HepG2 (cell line): ENCODE results near the gene SAP30. TPM values are rescaled to one million over a fixed set of nuclear protein-coding genes. Genes with fewer than 3 reads are reported as not detected.
A peak's percentile ranks its signal among the peaks of the same experiment; 100 is the strongest.

ENCODE experiments used
- HBP1 ChIP-seq: IDR thresholded peaks from 2 replicates; pipeline ENCODE4 v1.6.1; 2016; ENCODE audit warnings: low read depth, control low read depth
- IKZF5 ChIP-seq: IDR thresholded peaks from 2 replicates; pipeline ENCODE4 v1.6.1; 2018; ENCODE audit warnings: missing genetic modification reagents, mild to moderate bottlenecking, missing compliant biosample characterization
- JUNB ChIP-seq: sonication (generic); formaldehyde crosslinking; IDR thresholded peaks from 2 replicates; pipeline ENCODE4 v1.8.0; 2022; ENCODE audit warnings: missing genetic modification reagents, mild to moderate bottlenecking, borderline replicate concordance
- POLR2AphosphoS5 ChIP-seq: IDR thresholded peaks from 2 replicates; pipeline ENCODE4 v1.6.1; 2012; ENCODE audit warnings: low read depth, low read length
- RARG ChIP-seq: sonication (generic); formaldehyde crosslinking; IDR thresholded peaks from 2 replicates; pipeline ENCODE4 v1.4.0; 2020; ENCODE audit warnings: low read depth, mild to moderate bottlenecking, missing genetic modification reagents
- SIX1 ChIP-seq: sonication (generic); formaldehyde crosslinking; IDR thresholded peaks from 2 replicates; pipeline ENCODE4 v1.4.0; 2020; ENCODE audit warnings: missing genetic modification reagents, borderline replicate concordance
- TCF7 ChIP-seq: sonication (generic); IDR thresholded peaks from 2 replicates; pipeline ENCODE4 v1.6.1; 2016; ENCODE audit warnings: antibody characterized with exemption, low read depth
- TFDP1 ChIP-seq: IDR thresholded peaks from 2 replicates; pipeline ENCODE4 v1.6.1; 2016; ENCODE audit warnings: missing compliant biosample characterization, missing genetic modification reagents, borderline replicate concordance
- THAP8 ChIP-seq: sonication (generic); formaldehyde crosslinking; IDR thresholded peaks from 2 replicates; pipeline ENCODE4 v1.5.1; 2020; ENCODE audit warnings: missing genetic modification reagents, mild to moderate bottlenecking, borderline replicate concordance
- THRA ChIP-seq: sonication (generic); formaldehyde crosslinking; IDR thresholded peaks from 2 replicates; pipeline ENCODE4 v1.4.0; 2020; ENCODE audit warnings: missing genetic modification reagents, borderline replicate concordance
- XBP1 ChIP-seq: sonication (generic); formaldehyde crosslinking; IDR thresholded peaks from 2 replicates; pipeline ENCODE4 v1.5.0; 2020; ENCODE audit warnings: missing genetic modification reagents
- ZMYM3 ChIP-seq: sonication (generic); formaldehyde crosslinking; IDR thresholded peaks from 2 replicates; pipeline ENCODE4 v1.5.1; 2020; ENCODE audit warnings: mild to moderate bottlenecking, missing genetic modification reagents
- ZNF318 ChIP-seq: sonication (generic); formaldehyde crosslinking; IDR thresholded peaks from 2 replicates; pipeline ENCODE4 v1.4.0; 2020; ENCODE audit warnings: mild to moderate bottlenecking, missing genetic modification reagents
- ZNF660 ChIP-seq: sonication (generic); formaldehyde crosslinking; IDR thresholded peaks from 2 replicates; pipeline ENCODE4 v1.5.1; 2020; ENCODE audit warnings: mild to moderate bottlenecking, low read depth, missing genetic modification reagents, borderline replicate concordance
- polyA plus RNA-seq, 8 experiments: library from polyadenylated mRNA; depleted of rRNA in 3 of 8; stranded (reverse) in 7 of 8; unstranded in 1 of 8; fragments of >200 nt; fragmentation: Illumina TruSeq in 4 of 8; extraction: Trizol in 4 of 8; gene quantifications; 2 replicates each; pipeline versions ENCODE4 v1.2.1 to v1.2.3, GENCODE V29; 2011 to 2016; ENCODE audit warnings: low read depth in 4 of 8, missing spikeins in 1 of 8, mixed read lengths in 1 of 8; ENCODE audit not compliant: insufficient read depth in 1 of 8
- total RNA-seq, 5 experiments: library from RNA; depleted of rRNA; stranded (reverse); fragments of >200 nt; fragmentation: Illumina TruSeq; extraction: Trizol; gene quantifications; 2 replicates each; pipeline ENCODE4 v1.2.3, GENCODE V29; 2016; ENCODE audit warnings: low read depth in 1 of 5

The SAP30 gene
- total and polyA plus RNA-seq, 2 of the 13 experiments (the other 11 are each of a cell fraction or from before 2014, with no cell fraction given): 14.2 to 25.1 TPM

GRCh38 chr4:173334085-173334890, 36.5 kb upstream of the SAP30 start, which contains the start of gene HMGB2 (continued):
- TF ChIP-seq THRA (CRISPR knock-in tag) (no peak), POLR2AphosphoS5 (peak; percentile 96), RARG (no peak), XBP1 (no peak), ZNF660 (CRISPR knock-in tag) (no peak), SIX1 (CRISPR knock-in tag) (no peak), JUNB (CRISPR knock-in tag) (peak; percentile 96), HBP1 (CRISPR knock-in tag) (peak; percentile 64; the same call in 1 of the 2 replicates), TCF7 (no peak), ZMYM3 (CRISPR knock-in tag) (no peak), TFDP1 (CRISPR knock-in tag) (peak; percentile 99), ZNF318 (CRISPR knock-in tag) (no peak), IKZF5 (no peak), THAP8 (CRISPR knock-in tag) (peak; percentile 71; the same call in 1 of the 2 replicates)
